PC-9 (cell line): ENCODE data around the gene UNC45A. TPM values are rescaled to one million over a fixed set of nuclear protein-coding genes. Genes with fewer than 3 reads are reported as not detected.

Experiments used
- BruUV-seq: library from RNA; stranded (reverse); fragments of 400-500 nt; replicated peaks from 2 replicates; lab custom pipeline; 2021; lab: Mats Ljungman, UMichigan
- CTCF ChIA-PET: fragments of 300-600 bp; sonication (Branson Sonifier 250); formaldehyde crosslinking; loops from one replicate; lab custom pipeline; 2022; ENCODE audit warnings: antibody characterized with exemption; lab: Charles Lee
- POLR2A ChIA-PET: fragments of 300-600 bp; sonication (Branson Sonifier 250); formaldehyde crosslinking; loops from one replicate; lab custom pipeline; 2022; ENCODE audit warnings: antibody characterized with exemption; ENCODE audit not compliant: unreplicated experiment; lab: Charles Lee
- DNase-seq, 2 experiments: peaks; one replicate each; pipeline versions ENCODE4 v3.0.0 to v3.0.0-alpha.2; 2015 to 2022; ENCODE audit warnings: mixed read lengths in 1 of 2
- H2AFZ ChIP-seq: fragments of 200-600 bp; sonication (generic); 2 replicates; pipeline ENCODE4 v1.8.1; 2017; ENCODE audit warnings: antibody characterized with exemption
- H3F3A ChIP-seq: fragments of 200-600 bp; sonication (generic); 2 replicates; pipeline ENCODE4 v1.8.1; 2017; ENCODE audit warnings: antibody characterized with exemption, mild to moderate bottlenecking, low read depth; ENCODE audit not compliant: insufficient read depth
- H3K27ac ChIP-seq: fragments of 200-600 bp; sonication (generic); 2 replicates; pipeline ENCODE4 v1.6.1; 2016; ENCODE audit warnings: mixed run types
- H3K27me3 ChIP-seq: fragments of 200-600 bp; sonication (generic); 2 replicates; pipeline ENCODE4 v1.6.1; 2016; ENCODE audit warnings: low read depth, mixed run types; ENCODE audit not compliant: insufficient read depth
- H3K36me3 ChIP-seq: fragments of 200-600 bp; sonication (generic); 2 replicates; pipeline ENCODE4 v1.6.1; 2016; ENCODE audit warnings: low read depth, mixed run types
- H3K4me1 ChIP-seq: fragments of 200-600 bp; sonication (generic); replicated peaks from 2 replicates; pipeline ENCODE4 v1.6.1; 2016; ENCODE audit warnings: mixed run types; ENCODE audit not compliant: insufficient read depth
- H3K4me2 ChIP-seq: fragments of 200-600 bp; sonication (generic); 2 replicates; pipeline ENCODE4 v1.6.1; 2017; ENCODE audit warnings: mixed run types
- H3K4me3 ChIP-seq: fragments of 200-600 bp; sonication (generic); 2 replicates; pipeline ENCODE4 v1.6.1; 2016; ENCODE audit warnings: mixed run types
- H3K79me2 ChIP-seq: fragments of 200-600 bp; sonication (generic); 2 replicates; pipeline ENCODE4 v1.6.1; 2017; ENCODE audit warnings: low read depth, mixed run types
- H3K9me2 ChIP-seq: fragments of 200-600 bp; sonication (generic); 2 replicates; pipeline ENCODE4 v1.8.1; 2017; ENCODE audit warnings: mild to moderate bottlenecking; ENCODE audit not compliant: insufficient read depth
- H3K9me3 ChIP-seq: fragments of 200-600 bp; sonication (generic); 2 replicates; pipeline ENCODE4 v1.8.1; 2016; ENCODE audit warnings: low read depth; ENCODE audit not compliant: insufficient read depth
- H4K20me1 ChIP-seq: fragments of 200-600 bp; sonication (generic); 2 replicates; pipeline ENCODE4 v1.8.1; 2017; ENCODE audit not compliant: insufficient read depth
- CTCF ChIP-seq: fragments of 200-600 bp; sonication (generic); conservative IDR thresholded peaks from 2 replicates; pipeline ENCODE4 v1.6.1; 2017; ENCODE audit warnings: mixed run types, antibody characterized with exemption, mild to moderate bottlenecking, moderate library complexity
- EZH2 ChIP-seq: fragments of 200-600 bp; sonication (generic); IDR thresholded peaks from 2 replicates; pipeline ENCODE4 v1.8.0; 2017; ENCODE audit warnings: antibody characterized with exemption, low read depth
- intact Hi-C: fragments of 100-400 bp; cut with micrococcal nuclease; formaldehyde crosslinking; loops from one replicate; pipeline ENCODE4 v1.10.0; 2022; ENCODE audit not compliant: unreplicated experiment
- total RNA-seq: library from RNA; stranded (reverse); gene quantifications from 2 replicates; pipeline ENCODE4 v1.2.3, GENCODE V29; 2021

UNC45A gene
- total RNA-seq, 1 experiment from 2014 or later: 81.8 TPM

- intact Hi-C loops: loop anchor here (2.0 to 5.0 kb wide), 2 partner anchors 29 to 130 kb away; no protein-coding TSS in a partner anchor
- peak overlapping the region; percentile 25; the same call in 1 of the 2 replicates for H3K27ac ChIP-seq
- H3K4me1 ChIP-seq: peaks cover 18% of the 10 kb centered on the region
- no TSS peak for BruUV-seq
- H3K27me3 ChIP-seq: no peaks in the 10 kb centered on the region
- H3K79me2 ChIP-seq: no peaks in the 10 kb centered on the region
- no peaks in the 10 kb centered on the region for H4K20me1 ChIP-seq
- H3K36me3 ChIP-seq: no peaks in the 10 kb centered on the region
- peak overlapping the region; percentile 94 for H2AFZ ChIP-seq
- H3K4me2 ChIP-seq: peak overlapping the region; percentile 76
- H3K9me3 ChIP-seq: no peaks in the 10 kb centered on the region
- TF ChIP-seq EZH2 (no peak), CTCF (peak; percentile 69)
- H3K9me2 ChIP-seq: no peaks in the 10 kb centered on the region
- CTCF ChIA-PET: interaction anchor here (0.6 to 1.3 kb wide), 5 partner anchors 30 to 567 kb away, joined by 3 to 11 read pairs (median 3); partner anchors contain the start of gene HDDC3
- DNase-seq: peak; percentile 60 to 75
- H3F3A ChIP-seq: peaks cover 18% of the 10 kb centered on the region; the same call in 1 of the 2 replicates
- POLR2A ChIA-PET: interaction anchor here (0.5 to 0.6 kb wide), 2 partner anchors 187 to 1008 kb away, joined by 3 to 9 read pairs; no protein-coding TSS in a partner anchor
- H3K4me3 ChIP-seq: peak overlapping the region; percentile 60
Measured at GRCh38 chr15:90902040-90902839, 32.8 kb upstream of the UNC45A start.

- DNase-seq: peak in 1 of 2 experiments; percentile 52
- peak within 1 kb of the TSS; percentile 99 for H3K4me2 ChIP-seq
- TF ChIP-seq EZH2: no peak
- no peak for TF ChIP-seq CTCF
- H3K4me1 ChIP-seq: peaks cover 18% of the 10 kb centered on the region
- no TSS peak for BruUV-seq
- no peaks in the 10 kb centered on the region for H3K9me2 ChIP-seq
- peak within 1 kb of the TSS; percentile 25; the same call in 1 of the 2 replicates for H3K27ac ChIP-seq
- intact Hi-C loops: loop anchor here (1.0 to 5.0 kb wide), 3 partner anchors 28 to 146 kb away; no protein-coding TSS in a partner anchor
- H3K4me3 ChIP-seq: peak within 1 kb of the TSS; percentile 93
- H3K27me3 ChIP-seq: no peaks in the 10 kb centered on the region
- H2AFZ ChIP-seq: peak within 1 kb of the TSS; percentile 96
- no peaks in the 10 kb centered on the region for H4K20me1 ChIP-seq
- CTCF ChIA-PET: interaction anchor here (0.6 to 1.3 kb wide), 6 partner anchors 29 to 568 kb away, joined by 3 to 11 read pairs (median 3); partner anchors contain the start of gene HDDC3
- no peaks in the 10 kb centered on the region for H3K79me2 ChIP-seq
- POLR2A ChIA-PET: interaction anchor here (0.5 to 0.7 kb wide), 2 partner anchors 49 to 616 kb away, joined by 3 to 4 read pairs; no protein-coding TSS in a partner anchor
- no peaks in the 10 kb centered on the region for H3K36me3 ChIP-seq
- H3K9me3 ChIP-seq: no peaks in the 10 kb centered on the region
- H3F3A ChIP-seq: peaks cover 23% of the 10 kb centered on the region; the same call in 1 of the 2 replicates
Measured at GRCh38 chr15:90902840-90903732, 32.0 kb upstream of the UNC45A start, which contains the start of gene MAN2A2. TSS of gene MAN2A2 (plus strand) at chr15:90903302. CDS start at chr15:90904208, 906 bp downstream.
